ENCODE measurements around the gene SMPDL3A. TPM values are rescaled to one million over a fixed set of nuclear protein-coding genes. Genes with fewer than 3 reads are reported as not detected.

SMPDL3A gene
- total RNA-seq, 1 experiment from 2014 or later: 2.4 TPM

DNA sequence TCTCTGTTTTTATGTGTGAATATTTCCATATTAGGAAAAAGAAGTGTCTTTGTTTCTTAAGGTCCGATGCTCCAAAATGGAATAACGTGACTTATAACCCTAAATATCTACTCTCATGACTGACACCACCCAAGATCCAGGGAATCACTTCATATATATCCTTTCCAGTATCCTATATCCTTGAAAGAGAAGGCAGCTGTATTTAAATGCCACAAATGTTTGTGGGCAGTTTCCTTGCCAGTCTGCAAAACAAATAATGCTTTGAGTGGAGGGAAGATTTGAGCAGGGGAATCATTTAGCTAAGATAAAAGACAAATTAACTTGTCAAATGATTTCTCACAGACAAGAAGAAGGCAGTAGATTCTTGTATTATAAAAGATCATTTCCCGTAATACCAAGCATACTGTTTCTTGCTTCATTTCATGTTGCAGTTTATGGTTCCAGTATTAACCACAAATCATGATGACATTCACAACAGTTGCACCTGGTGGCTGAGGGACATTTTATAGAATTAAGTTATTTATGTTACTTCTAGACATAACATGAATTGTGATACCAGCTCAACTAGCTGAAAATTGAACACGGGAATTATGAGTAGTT is 39.5 kb upstream of the SMPDL3A start:
- H3K4me2 ChIP-seq: no peak overlapping the region
- no peaks in the 10 kb centered on the region for H4K20me1 ChIP-seq (ENCODE audit: insufficient read depth)
- H3K9me2 ChIP-seq (ENCODE audit: insufficient read depth): no peaks in the 10 kb centered on the region
- ChIA-PET CTCF (no interaction called here), POLR2A (ENCODE audit: unreplicated experiment) (no interaction called here)
- no peaks in the 10 kb centered on the region for H3K27me3 ChIP-seq (ENCODE audit: insufficient read depth, low read depth)
- H3K79me2 ChIP-seq (ENCODE audit: low read depth): no peaks in the 10 kb centered on the region
- TF ChIP-seq, protein P1, sequence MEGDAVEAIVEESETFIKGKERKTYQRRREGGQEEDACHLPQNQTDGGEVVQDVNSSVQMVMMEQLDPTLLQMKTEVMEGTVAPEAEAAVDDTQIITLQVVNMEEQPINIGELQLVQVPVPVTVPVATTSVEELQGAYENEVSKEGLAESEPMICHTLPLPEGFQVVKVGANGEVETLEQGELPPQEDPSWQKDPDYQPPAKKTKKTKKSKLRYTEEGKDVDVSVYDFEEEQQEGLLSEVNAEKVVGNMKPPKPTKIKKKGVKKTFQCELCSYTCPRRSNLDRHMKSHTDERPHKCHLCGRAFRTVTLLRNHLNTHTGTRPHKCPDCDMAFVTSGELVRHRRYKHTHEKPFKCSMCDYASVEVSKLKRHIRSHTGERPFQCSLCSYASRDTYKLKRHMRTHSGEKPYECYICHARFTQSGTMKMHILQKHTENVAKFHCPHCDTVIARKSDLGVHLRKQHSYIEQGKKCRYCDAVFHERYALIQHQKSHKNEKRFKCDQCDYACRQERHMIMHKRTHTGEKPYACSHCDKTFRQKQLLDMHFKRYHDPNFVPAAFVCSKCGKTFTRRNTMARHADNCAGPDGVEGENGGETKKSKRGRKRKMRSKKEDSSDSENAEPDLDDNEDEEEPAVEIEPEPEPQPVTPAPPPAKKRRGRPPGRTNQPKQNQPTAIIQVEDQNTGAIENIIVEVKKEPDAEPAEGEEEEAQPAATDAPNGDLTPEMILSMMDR (conservative IDR thresholded peaks at IDR 0.05): no peak
- TF ChIP-seq EZH2 (IDR thresholded peaks at IDR 0.05; ENCODE audit: low read depth): no peak
- H3F3A ChIP-seq (ENCODE audit: insufficient read depth, low read depth): no peaks in the 10 kb centered on the region
- BruUV-seq (replicated peaks): no TSS peak
- no peak overlapping the region for H3K27ac ChIP-seq
- H3K36me3 ChIP-seq (ENCODE audit: low read depth): no peaks in the 10 kb centered on the region
- DNase-seq: no peak
- no peak overlapping the region for H2AFZ ChIP-seq
- H3K4me1 ChIP-seq (replicated peaks; ENCODE audit: insufficient read depth): no peaks in the 10 kb centered on the region
- no peak overlapping the region for H3K4me3 ChIP-seq
- intact Hi-C loops (cut with micrococcal nuclease; ENCODE audit: unreplicated experiment): no loop called here
- no peaks in the 10 kb centered on the region; the same call in 1 of the 2 replicates for H3K9me3 ChIP-seq (ENCODE audit: insufficient read depth, low read depth)

DNA sequence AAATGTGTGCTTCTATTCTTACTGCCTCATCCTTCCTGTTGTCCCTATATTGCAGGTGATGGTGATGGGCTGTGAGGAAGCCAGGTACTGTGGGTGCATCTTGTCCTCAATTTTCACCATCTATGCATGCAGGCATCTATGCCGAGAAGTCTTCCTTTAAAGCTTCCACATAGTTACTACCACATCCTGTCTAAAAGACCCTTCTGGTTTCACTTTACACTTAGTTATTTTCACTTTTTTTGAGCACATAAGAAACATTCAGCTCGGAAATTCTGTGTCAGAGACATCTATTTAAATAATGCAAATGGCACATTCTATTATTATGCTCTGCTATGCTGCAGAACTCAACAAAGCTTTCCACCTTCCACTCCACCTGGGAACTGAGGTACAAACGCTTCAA is 37.7 kb upstream of the SMPDL3A start:
- no peaks in the 10 kb centered on the region; the same call in 1 of the 2 replicates for H3K9me3 ChIP-seq (ENCODE audit: insufficient read depth, low read depth)
- POLR2A ChIA-PET (ENCODE audit: unreplicated experiment): no interaction called here
- TF ChIP-seq EZH2 (IDR thresholded peaks at IDR 0.05; ENCODE audit: low read depth): no peak
- TF ChIP-seq, protein P1 (conservative IDR thresholded peaks at IDR 0.05): no peak
- no peaks in the 10 kb centered on the region for H3K4me1 ChIP-seq (replicated peaks; ENCODE audit: insufficient read depth)
- DNase-seq: no peak
- no peaks in the 10 kb centered on the region for H4K20me1 ChIP-seq (ENCODE audit: insufficient read depth)
- CTCF ChIA-PET: no interaction called here
- H2AFZ ChIP-seq: no peak overlapping the region
- BruUV-seq (replicated peaks): no TSS peak
- no peaks in the 10 kb centered on the region for H3K9me2 ChIP-seq (ENCODE audit: insufficient read depth)
- no peak overlapping the region for H3K4me3 ChIP-seq
- H3K27ac ChIP-seq: no peak overlapping the region
- H3F3A ChIP-seq (ENCODE audit: insufficient read depth, low read depth): no peaks in the 10 kb centered on the region
- H3K79me2 ChIP-seq (ENCODE audit: low read depth): no peaks in the 10 kb centered on the region
- no peaks in the 10 kb centered on the region for H3K27me3 ChIP-seq (ENCODE audit: insufficient read depth, low read depth)
- intact Hi-C loops (cut with micrococcal nuclease; ENCODE audit: unreplicated experiment): no loop called here
- no peaks in the 10 kb centered on the region for H3K36me3 ChIP-seq (ENCODE audit: low read depth)
- no peak overlapping the region for H3K4me2 ChIP-seq

- no peak for DNase-seq
- Histone ChIP-seq H3K79me2 (ENCODE audit: low read depth) (no peaks in the 10 kb centered on the region), H2AFZ (no peak overlapping the region), H3K9me2 (ENCODE audit: insufficient read depth) (no peaks in the 10 kb centered on the region), H3K9me3 (ENCODE audit: insufficient read depth, low read depth) (no peaks in the 10 kb centered on the region; the same call in 1 of the 2 replicates), H3K4me3 (no peak overlapping the region), H4K20me1 (ENCODE audit: insufficient read depth) (no peaks in the 10 kb centered on the region), H3K27me3 (ENCODE audit: insufficient read depth, low read depth) (no peaks in the 10 kb centered on the region), H3F3A (ENCODE audit: insufficient read depth, low read depth) (no peaks in the 10 kb centered on the region), H3K4me1 (replicated peaks; ENCODE audit: insufficient read depth) (no peaks in the 10 kb centered on the region), H3K4me2 (no peak overlapping the region), H3K36me3 (ENCODE audit: low read depth) (no peaks in the 10 kb centered on the region), H3K27ac (no peak overlapping the region)
- ChIA-PET CTCF (no interaction called here), POLR2A (ENCODE audit: unreplicated experiment) (no interaction called here)
- BruUV-seq (replicated peaks): no TSS peak
- intact Hi-C loops (cut with micrococcal nuclease; ENCODE audit: unreplicated experiment): no loop called here
- TF ChIP-seq, protein P1 (conservative IDR thresholded peaks at IDR 0.05): no peak
- no peak for TF ChIP-seq EZH2 (IDR thresholded peaks at IDR 0.05; ENCODE audit: low read depth)
These were observed 36.6 kb upstream of the SMPDL3A start for GRCh38 chr6:122752459-122752858.

All from PC-9 (cell line).